Measurements from ENCODE around the gene SLC14A1.

DNA sequence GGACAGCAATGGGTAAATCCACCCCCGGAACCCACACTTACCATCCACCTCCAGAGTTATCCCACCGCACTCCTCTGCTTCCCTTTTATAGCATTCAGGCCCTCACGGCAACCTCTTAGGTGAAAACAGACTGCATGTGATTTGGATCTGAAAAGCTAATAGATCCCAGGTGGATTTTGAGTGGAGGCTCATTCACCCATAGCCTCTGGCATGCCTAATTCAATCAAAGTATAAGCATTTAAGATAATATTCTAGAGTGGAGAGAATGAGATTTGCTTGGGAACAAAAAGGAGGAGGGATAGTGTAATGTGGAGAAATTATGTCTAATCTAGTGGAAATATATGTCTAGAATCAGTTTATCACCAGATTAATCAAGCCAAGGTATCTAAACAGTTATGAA is 17.1 kb downstream of the SLC14A1 start:
- TF ChIP-seq POLR2A (IDR thresholded peaks at IDR 0.05) (no peak), CTCF (IDR thresholded peaks at IDR 0.05) (no peak)

Data from testis (tissue), 2 donors.